Kidney (tissue), 14 donors: ENCODE measurements around the gene RPUSD1. TPM values are rescaled to one million over a fixed set of nuclear protein-coding genes. Genes with fewer than 3 reads are reported as not detected.

Experiments used
- DNase-seq, 5 donors: peaks; one replicate each; pipeline ENCODE4 v3.0.0-alpha.2; 2013 to 2020
- FAIRE-seq: peaks from 2 replicates; lab custom pipeline; 2012; peaks lifted over from hg19 to GRCh38; lab: Jason Lieb, UNC
- H3K27ac ChIP-seq, 2 donors: one replicate each; pipeline ENCODE4 v1.7.0; 2013; ENCODE audit warnings: low read depth in 2 of 2, low read length in 2 of 2, inconsistent platforms in 1 of 2
- H3K27me3 ChIP-seq: one replicate; pipeline ENCODE4 v1.7.1; 2013; ENCODE audit warnings: low read length, inconsistent platforms; ENCODE audit not compliant: control insufficient read depth, insufficient read depth
- H3K36me3 ChIP-seq, 3 donors: one replicate each; pipeline versions ENCODE4 v1.7.0 to v1.7.1; 2013; ENCODE audit warnings: low read length in 3 of 3, control low read depth in 1 of 3, inconsistent platforms in 1 of 3; ENCODE audit not compliant: insufficient read depth in 3 of 3, control insufficient read depth in 2 of 3
- H3K4me1 ChIP-seq, 3 donors: one replicate each; pipeline versions ENCODE4 v1.7.0 to v1.7.1; 2013; ENCODE audit warnings: low read length in 3 of 3, inconsistent platforms in 1 of 3, low read depth in 1 of 3; ENCODE audit not compliant: control insufficient read depth in 2 of 3, insufficient read depth in 2 of 3
- H3K4me3 ChIP-seq, 3 donors: one replicate each; pipeline versions ENCODE4 v1.7.0 to v1.8.1; 2013; ENCODE audit warnings: low read length in 3 of 3, control low read depth in 1 of 3, inconsistent platforms in 1 of 3
- H3K9ac ChIP-seq, 3 donors: one replicate each; pipeline versions ENCODE4 v1.7.0 to v1.7.1; 2013; ENCODE audit warnings: low read length in 3 of 3, control low read depth in 1 of 3, inconsistent platforms in 1 of 3
- H3K9me3 ChIP-seq, 3 donors: one replicate each; pipeline versions ENCODE4 v1.7.0 to v1.7.1; 2013; ENCODE audit warnings: low read length in 3 of 3, control low read depth in 1 of 3, inconsistent platforms in 1 of 3; ENCODE audit not compliant: control insufficient read depth in 2 of 3, insufficient read depth in 1 of 3
- CTCF ChIP-seq: IDR thresholded peaks from 3 replicates; pipeline ENCODE4 v1.5.1; 2012; ENCODE audit warnings: mild to moderate bottlenecking, moderate library complexity, borderline replicate concordance; ENCODE audit not compliant: insufficient read depth; ENCODE audit errors: extremely low read depth
- intact Hi-C: fragments of 100-400 bp; cut with DNase I; formaldehyde crosslinking; loops from one replicate; pipeline ENCODE4 v1.11.1; 2022
- polyA plus RNA-seq: library from polyadenylated mRNA; stranded (reverse); fragments of 350-450 nt; fragmentation: Illumina TruSeq; extraction: RNeasy Lipid Tissue Mini Kit (QIAGEN cat#74804); gene quantifications from one replicate; pipeline ENCODE4 v1.2.3, GENCODE V29; 2014; ENCODE audit warnings: low read depth, low replicate concordance; ENCODE audit not compliant: insufficient read depth
- total RNA-seq: library from RNA; stranded (reverse); fragmentation: NEBNext Ultra II Directional; extraction: Animal tissue kit (Norgen Biotek cat#: 25700); gene quantifications from one replicate; pipeline ENCODE4 v1.2.1, GENCODE V29; 2021
- donor health status: control.
- donor health status: control.
- donor health status: control.
- donor health status: control.
- donor health status: control.
- donor health status: DM: yes; HTN: yes; CAD: no.
- donor health status: Normal renal cell carcinoma (clear cell type).

Gene RPUSD1
- total and polyA plus RNA-seq, 2 donors from 2014 or later, result 15.1 to 16.9 TPM

- Histone ChIP-seq H3K27me3 (no peaks in the 10 kb centered on the region), H3K4me3 (no peak overlapping the region), H3K9ac (no peak overlapping the region), H3K9me3 (no peaks in the 10 kb centered on the region), H3K27ac (no peak overlapping the region), H3K4me1 (no peaks in the 10 kb centered on the region), H3K36me3 (no peaks in the 10 kb centered on the region)
- intact Hi-C loops, result no loop called here
- no peak for TF ChIP-seq CTCF
- DNase-seq (peak in 1 of 5 donors; percentile 38), FAIRE-seq (no peak)
Observed at GRCh38 chr16:751152-752006, 36.8 kb downstream of the RPUSD1 start.

GRCh38 chr16:750485-750884, 37.7 kb downstream of the RPUSD1 start:
- Histone ChIP-seq H3K36me3 (no peaks in the 10 kb centered on the region), H3K27ac (no peak overlapping the region), H3K27me3 (no peaks in the 10 kb centered on the region), H3K4me1 (no peaks in the 10 kb centered on the region), H3K4me3 (no peak overlapping the region), H3K9me3 (no peaks in the 10 kb centered on the region), H3K9ac (no peak overlapping the region)
- intact Hi-C loops, result no loop called here
- DNase-seq (peak in 3 of 5 donors; percentile 52 to 58 (median 57)), FAIRE-seq (no peak)
- TF ChIP-seq CTCF, result no peak

- no peak for TF ChIP-seq CTCF
Observed at GRCh38 chr16:749010-749409, 39.2 kb downstream of the RPUSD1 start.

More at GRCh38 chr16:749010-749409, 39.2 kb downstream of the RPUSD1 start:
- H3K4me1 ChIP-seq, result no peaks in the 10 kb centered on the region
- intact Hi-C loops, result no loop called here
- H3K27me3 ChIP-seq, result no peaks in the 10 kb centered on the region
- no peak overlapping the region for H3K4me3 ChIP-seq
- no peak overlapping the region for H3K27ac ChIP-seq
- H3K9ac ChIP-seq, result no peak overlapping the region
- DNase-seq, result no peak
- no peak for FAIRE-seq
- H3K9me3 ChIP-seq, result no peaks in the 10 kb centered on the region
- no peaks in the 10 kb centered on the region for H3K36me3 ChIP-seq
